GM18526 (cell line): ENCODE measurements around the gene TMOD1.

Experiments
- POLR2A ChIP-seq: IDR thresholded peaks from 3 replicates; pipeline ENCODE4 v1.6.1; 2011; ENCODE audit not compliant: insufficient read length; ENCODE audit errors: extremely low read depth

The TMOD1 gene

DNA sequence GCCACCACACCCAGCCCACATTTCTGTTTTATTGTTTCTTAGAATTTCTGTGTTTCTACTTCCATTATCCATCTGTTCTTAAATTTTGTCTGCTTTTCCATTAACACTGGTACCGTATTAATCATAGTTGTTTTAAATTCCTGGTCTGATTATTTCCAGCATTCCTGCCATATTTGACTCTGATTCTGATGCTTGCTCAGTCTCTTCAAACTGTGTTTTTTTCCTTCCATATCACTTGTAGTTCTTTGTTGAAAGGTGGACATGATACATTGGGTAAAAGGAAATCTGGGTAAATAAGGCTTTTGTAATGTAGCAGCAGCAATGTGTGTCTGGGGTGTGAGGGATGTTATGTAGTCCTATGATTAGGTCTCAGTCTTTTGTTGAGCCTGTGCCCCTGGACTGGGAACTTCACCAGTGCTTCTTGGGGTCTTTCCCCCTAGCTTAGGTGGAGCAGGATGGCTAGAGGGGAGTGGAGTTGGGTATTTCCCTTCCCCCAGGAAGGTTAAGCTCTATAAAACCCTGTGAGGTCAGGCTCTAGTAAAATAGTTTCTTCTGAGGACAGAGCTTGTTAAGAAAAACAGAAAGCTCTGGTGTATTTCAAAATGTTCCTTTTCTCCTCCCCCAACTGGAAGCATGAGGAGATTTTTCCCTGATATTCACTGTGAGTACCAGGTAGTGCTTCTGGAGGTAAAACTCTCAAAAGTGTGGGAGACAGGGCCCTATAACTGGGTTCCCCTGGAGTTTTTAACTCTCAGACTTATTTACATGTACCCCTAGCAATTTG is 10.1 kb upstream of the TMOD1 start:
- TF ChIP-seq POLR2A, result no peak

DNA sequence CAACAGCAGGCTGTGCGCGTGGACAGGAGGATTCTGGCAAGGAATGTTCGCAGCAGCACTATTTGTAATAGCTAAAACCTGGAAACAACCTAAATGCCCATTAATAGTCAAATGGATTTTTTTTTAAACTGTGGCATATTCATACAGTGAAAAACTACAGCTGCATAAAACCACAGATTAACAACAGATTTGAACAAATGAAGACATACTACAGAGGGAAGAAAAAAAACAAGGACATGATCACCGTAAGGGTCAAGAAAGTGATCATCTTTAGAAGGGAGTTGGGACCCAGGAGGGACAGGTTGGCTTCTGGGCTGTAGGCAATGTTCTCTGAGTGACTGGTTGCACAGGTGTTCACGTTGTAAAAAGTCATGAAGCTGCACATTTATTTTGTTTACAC is 1.2 kb upstream of the TMOD1 start:
- TF ChIP-seq POLR2A, result no peak

DNA sequence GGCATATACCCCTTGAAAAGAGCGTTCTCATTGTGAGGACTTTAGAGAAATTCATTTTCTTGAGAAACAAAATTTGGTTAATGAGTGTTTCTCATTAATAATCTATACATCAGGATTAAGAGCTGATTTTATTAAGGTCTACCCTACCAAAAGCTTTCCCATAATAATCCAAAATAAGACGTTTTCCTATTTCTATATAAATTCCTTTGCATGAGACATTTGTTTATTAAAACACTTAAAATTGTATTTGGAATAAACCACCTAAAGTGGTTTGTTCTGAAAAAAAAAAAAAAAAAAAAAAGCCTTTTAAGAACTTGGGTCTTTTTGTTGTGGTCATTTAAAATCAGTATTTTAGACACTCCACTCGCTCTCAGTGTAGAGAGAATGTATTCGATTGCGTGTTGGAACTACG is 695 bp upstream of the TMOD1 start:
- no peak for TF ChIP-seq POLR2A

DNA sequence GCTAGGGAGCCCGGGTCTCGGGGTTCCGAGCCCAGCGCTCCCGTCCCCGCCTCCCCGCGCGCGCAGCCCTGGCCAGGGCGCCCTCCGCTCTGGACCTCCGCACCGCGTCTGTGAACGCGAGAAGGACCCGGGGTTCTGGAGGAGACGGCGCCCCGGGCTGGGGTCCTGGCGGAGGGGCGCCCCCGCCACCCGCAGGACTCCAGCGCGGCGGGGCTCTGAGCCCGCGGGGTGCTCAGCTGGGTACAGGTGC is 431 bp downstream of the TMOD1 start:
- no peak for TF ChIP-seq POLR2A

DNA sequence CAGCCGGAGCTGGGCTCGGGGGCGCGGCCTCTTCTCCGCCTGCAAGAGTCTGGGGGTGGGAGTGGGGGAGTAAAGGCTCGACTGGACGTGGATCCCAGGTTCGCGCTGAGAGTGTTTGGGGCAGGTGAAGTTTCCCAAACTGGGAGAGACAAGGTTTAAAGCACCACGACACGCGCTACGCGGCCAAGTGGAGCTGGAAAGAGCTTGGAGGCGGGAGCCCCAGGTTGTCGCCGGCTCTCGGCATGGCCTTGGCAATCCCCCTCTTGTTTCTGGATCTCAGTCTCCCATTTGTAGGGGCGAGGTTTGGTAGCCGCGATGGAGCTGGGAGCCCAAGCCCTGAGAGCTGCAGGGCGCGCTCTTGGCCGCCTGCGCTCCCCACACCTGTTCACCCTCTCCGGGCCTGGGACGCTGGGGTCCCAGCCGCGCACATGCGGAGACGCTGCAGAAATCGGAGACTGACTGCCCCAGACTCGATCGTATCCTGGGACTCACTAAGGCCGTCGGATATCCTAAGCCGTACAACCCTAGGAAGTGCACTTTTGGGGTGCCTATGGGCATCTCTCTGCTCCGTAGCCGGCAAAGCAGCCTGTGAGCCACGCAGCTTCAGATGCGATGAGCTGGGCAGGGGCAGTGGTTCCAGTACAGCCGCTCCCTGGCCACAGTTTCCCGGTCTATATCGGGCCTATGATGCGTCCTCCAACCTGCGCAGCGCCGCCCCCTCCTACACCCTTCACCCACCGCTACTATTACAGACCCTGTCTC is 937 bp downstream of the TMOD1 start:
- TF ChIP-seq POLR2A, result no peak

DNA sequence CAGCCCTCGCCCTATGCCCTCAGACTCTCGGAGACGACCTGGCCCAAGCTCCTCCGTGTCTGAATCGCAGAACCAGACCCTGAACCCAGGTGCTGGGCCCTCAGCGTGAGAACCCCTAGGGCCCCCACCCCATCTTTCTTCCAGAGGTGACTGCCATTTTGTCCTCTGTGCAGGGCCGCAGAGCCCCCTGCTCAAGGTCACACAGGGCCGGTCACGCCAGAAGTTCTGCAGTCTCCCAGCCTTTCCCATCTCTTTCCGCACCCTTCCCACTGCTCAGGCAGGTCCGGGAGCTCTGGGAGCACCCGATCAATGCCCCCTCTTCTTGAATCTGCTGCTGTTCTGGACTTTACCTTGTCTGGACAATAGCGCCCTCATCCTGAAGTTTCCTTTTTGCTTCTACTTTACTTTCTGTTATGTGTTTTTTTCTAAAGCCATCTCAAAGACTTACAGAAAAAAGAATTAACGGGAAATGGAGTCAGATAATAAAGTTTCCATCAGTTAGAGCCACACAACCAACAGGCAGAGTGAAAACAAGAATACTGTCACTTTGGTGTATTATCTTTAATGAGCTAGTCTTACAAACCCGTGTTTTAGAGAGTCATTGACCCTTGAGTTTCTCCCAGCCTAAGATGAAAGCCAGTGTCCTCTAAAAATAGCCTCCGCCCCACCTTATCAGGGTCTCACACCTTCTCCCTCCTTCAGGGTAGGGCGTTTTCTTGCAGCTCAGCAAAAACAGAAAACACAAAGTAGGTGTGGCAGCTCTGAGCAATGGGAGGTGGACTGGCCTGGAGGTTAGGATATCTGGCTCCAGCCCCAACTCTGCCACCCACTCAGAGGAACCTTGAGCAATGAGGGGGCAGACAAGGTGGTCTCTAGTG is 1.8 kb downstream of the TMOD1 start:
- no peak for TF ChIP-seq POLR2A

DNA sequence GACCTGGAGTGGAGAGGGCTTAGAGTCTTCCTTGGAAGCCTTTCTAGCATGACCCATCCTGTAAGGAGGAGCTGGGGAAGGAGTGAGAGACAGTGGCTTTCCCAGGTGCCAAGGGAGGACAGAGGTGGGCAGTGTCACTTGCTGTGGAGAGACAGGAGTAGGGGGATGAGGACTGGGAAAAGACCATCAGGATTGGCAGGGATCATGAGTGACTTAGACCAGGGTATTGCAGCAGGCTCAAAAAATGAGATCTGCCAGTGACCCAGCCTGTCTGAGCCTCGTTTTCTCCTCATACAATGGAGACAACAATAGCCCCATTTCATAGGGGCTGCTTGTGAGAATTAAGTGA is 2.4 kb downstream of the TMOD1 start:
- TF ChIP-seq POLR2A, result no peak

DNA sequence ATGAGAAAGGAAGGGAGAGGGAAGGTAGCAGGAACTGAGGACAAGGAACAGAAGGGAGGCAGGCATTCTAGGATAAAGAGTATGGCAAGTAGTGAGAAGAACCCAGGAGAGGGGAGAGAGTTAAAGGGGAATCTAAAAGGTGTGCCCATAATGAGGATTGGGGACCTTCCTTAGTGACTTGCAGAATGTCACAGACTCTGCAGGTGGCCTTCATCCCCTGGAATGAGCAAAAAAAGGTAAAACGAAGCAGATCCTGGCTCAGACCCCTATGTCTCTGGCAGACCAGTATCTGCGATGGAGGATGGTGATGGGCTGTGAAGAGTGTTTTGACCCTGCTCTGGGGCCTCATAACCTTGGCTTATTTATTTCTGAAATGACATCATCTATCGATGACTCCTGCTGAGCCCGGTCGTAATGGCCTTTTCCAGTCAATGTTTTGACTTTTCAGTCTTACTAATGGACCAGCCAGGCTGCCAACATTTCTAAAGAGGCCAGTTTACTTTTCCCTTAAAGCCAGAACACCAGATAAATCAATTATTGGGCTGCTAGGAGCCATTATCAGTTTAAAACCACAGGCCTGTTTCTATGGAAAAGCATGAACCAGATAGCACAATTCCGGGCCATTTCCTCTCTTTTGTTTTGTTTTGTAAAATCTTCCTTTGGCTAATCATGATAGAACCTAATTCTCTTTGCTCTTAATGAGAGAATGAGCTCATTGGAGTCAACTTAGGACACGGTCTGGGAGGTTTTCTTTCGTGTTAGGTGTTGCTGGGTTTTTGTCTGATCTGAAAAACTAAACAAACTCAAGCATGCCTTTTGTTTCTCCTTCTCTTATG is 3.1 kb downstream of the TMOD1 start:
- no peak for TF ChIP-seq POLR2A

DNA sequence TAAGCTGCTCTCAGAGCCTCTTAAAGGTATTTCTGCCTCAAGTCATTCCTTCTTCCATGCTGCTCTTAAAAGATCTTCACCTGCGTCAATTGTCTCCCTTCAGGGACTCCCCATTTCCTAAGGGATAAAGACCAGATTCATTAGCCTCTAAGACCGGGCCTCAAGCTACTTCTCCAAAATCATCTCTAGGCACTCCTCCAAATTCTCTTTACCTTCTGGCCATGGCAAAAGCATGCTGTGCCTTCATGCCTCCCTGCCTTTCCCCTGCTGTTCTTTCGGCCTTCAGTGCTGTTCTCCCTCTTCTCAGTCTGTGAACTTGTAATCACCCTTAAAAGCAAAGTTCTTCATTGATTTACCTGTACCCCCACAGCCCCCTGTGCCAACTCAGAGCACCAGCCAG is 4.4 kb downstream of the TMOD1 start:
- TF ChIP-seq POLR2A, result no peak

DNA sequence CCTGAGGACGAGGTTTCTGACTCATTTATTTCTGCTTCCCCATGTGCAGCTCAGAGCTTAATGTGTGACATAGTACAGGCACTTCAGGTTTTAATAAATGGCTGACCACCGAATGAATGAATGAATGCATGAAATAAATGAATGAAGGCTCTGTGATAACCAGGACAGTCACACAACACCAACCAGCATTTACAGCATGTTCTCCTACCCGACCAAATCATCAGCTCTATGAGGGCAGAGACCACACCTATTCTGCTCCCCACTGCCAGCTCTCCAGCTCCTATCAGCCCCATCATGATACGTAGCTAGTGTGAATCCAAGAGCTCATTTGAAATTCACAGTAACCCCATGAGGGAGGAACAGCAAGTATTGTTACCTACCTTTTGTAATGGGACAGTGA is 4.8 kb downstream of the TMOD1 start:
- TF ChIP-seq POLR2A, result no peak

DNA sequence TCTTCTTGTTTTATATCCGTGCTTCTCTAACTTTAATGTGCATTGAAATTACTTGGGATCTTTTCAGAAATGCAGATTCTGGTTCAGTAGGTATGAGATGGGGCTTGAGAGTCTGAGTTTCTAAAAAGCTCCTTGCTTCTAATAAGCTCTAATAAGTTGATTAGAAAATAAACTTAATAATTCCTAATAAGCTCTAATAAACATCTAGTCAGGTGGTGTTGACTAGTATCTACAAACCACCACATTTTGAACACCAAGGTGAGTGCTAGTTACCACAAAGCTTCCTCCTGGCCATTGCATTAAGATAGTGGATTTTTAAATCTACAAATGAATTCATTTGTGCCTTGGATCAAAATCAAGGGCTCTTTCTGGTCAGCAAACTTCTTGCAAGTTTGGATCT is 5.3 kb downstream of the TMOD1 start:
- no peak for TF ChIP-seq POLR2A

DNA sequence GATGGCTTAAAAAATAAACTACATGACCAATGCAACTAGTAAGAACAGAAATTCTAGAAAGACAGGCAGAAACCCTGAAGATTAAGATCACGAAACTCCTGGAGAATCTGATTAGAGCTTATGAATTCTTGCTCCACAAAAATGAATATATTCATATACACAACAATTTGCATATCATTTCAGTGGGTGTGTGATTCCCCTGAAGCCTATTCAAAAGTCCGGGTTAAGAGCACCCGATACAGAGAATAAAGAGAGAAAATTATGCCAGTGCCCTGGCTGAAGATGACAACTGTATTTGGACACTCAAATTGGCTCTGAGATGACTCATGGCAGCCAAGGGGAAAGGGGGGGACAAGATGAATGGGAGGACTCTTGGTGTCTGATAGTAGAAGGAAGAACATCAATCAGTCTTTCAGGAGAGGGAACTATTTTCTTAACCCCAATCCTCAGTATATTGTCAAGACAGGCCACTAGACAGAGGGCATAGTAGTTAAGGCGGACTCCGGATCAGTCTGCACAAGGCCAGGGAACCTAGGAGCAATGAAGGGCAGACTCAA is 6.0 kb downstream of the TMOD1 start:
- TF ChIP-seq POLR2A, result no peak

DNA sequence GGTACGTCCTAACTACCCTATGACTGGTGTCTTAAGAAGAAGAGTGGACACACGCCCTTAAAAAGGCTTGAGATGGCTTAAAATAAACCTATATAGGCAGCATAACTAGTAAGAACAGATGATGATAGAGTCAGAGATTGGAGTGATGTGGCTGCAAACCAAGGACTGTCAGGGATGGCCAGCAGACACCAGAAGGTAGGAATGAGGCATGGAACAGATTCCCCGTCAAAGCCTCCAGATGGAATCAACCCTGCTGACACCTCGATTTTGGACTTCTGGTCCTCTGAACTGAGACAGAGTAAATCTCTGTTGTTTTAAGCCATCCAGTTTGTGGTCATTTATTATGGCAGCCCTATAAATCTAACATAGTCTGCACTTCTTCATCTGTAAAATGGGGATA is 7.4 kb downstream of the TMOD1 start:
- no peak for TF ChIP-seq POLR2A

DNA sequence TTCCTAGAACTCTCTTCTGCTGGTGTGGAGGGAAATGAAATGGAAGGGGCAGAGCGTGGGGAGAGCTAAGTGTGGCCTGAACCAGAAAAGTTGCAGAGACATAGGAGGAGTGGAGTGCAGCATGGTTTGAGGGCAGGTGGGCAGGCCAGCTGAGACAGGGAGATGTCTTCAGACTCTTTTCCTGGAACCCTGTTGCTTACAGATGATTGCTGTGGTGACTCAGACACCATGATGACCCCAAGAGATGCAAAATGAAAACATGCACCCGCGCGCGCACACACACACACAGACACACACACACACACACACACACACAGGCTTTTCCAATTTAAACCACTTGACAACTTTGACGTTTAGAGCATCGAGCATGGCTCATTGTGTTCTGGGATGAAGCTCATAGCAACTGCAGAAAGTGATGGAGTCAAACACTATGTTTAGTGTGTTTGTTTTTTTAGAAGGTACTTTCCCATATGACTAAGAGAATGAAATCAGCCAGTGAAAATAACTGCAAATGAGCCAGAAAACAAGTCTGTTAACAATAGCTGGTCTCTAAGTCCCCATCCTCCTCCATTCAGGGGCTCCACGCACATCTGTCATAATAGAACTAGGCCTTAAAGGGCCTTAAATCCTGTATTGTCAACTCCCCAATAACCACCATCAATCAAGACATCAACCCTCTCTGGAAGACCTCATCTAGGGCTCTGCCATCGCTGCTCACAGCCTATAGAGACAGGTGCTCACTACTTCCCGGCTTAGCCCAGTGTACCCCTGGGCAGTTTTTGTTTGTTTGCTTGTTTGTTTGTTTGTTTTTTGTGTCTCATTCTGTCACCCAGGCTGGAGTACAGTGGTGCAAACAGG is 9.6 kb downstream of the TMOD1 start:
- no peak for TF ChIP-seq POLR2A
